Measurements from ENCODE around the gene COMMD6.
A peak's percentile ranks its signal among the peaks of the same experiment; 100 is the strongest.

The COMMD6 gene

GRCh38 chr13:75533861-75534260 is 3.8 kb downstream of the COMMD6 start:
- FAIRE-seq (peak; percentile 5), DNase-seq (ENCODE audit: extremely low spot score, insufficient read length, low read depth) (no peak)

DNA sequence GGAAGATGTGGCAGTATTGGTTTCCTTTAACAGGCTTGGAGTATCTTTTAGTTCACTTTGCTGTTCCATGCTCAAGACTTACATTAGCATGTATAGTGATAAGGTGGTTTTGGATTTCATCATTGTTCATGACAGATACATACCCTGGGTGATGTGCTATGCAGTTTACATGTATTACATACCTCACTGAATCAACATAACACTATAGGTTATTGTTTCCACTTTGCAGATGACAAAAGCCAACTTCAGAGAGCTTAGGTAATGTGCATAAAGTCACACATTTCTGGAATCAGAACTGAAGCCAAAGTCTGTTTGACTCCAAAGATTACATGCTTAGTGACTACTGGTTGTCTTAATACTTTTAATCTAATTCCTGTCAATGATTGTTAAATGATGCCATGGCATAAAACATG is 7.1 kb downstream of the COMMD6 start:
- peak; percentile 67 for FAIRE-seq

DNA sequence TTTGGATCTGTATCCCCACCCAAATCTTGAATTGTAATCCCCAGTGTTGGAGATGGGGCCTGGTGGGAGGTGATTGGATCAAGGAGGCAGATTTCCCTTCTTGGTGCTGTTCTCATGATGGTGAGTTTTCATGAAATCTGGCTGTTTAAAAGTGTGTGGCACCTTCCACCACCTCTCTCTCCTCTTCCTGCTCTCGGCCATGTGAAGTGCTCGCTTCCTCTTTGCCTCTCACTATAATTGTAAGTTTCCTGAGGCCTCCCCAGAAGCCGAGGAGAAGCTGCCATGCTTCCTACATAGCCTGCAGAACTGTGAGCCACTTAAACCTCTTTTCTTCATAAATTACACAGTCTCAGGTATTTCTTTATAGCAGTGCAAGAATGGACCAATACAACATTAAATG is 15.7 kb downstream of the COMMD6 start:
- peak; percentile 75 for FAIRE-seq
- DNase-seq (ENCODE audit: extremely low spot score, insufficient read length, low read depth): no peak

More for the DNA sequence above, 7.1 kb downstream of the COMMD6 start:
- no peak for DNase-seq (ENCODE audit: extremely low spot score, insufficient read length, low read depth)

GRCh38 chr13:75518439-75519088 is 19.1 kb downstream of the COMMD6 start:
- DNase-seq (ENCODE audit: extremely low spot score, insufficient read length, low read depth): no peak
- no peak for FAIRE-seq

GRCh38 chr13:75514080-75514995 is 23.3 kb downstream of the COMMD6 start:
- DNase-seq (ENCODE audit: extremely low spot score, insufficient read length, low read depth): no peak
- peak; percentile 69 for FAIRE-seq

DNA sequence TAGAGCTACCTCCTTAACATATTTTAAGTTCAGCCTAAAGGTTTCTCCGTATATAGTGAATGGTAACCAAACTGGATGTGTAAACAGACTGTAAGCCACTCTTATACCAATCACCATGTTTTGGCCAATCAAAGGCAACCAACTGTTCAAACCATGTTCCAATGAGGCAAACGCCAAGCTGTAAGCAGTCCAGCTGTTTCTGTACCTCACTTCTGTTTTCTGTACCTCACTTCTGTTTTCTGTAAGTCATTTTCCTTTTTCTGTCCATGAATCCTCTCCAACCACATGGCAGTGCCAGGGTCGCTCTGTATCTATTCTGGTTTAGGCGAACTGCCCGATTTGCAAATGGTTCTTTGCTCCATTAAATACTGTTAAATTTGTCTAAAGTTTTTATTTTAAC is 24.4 kb downstream of the COMMD6 start:
- FAIRE-seq: peak; percentile 68
- no peak for DNase-seq (ENCODE audit: extremely low spot score, insufficient read length, low read depth)

DNA sequence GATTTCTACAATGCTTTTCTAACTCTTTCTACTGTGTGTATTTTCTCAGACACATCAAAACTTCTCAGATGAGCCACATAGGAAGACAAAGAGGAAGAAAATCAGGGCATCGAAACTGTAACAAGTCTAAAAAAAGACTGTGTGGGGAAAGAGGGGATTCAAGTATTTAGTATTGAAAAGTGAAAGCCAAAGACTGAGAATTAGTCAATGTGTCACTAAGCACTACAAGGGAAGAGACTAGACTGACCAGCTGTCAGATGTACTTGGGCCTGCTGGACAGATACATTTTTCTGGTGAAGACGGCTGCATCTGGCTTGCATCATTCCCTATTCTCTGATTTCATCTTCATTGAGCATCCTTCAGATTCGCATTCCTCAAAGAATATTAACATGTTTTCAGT is 25.4 kb downstream of the COMMD6 start:
- FAIRE-seq (peak; percentile 95), DNase-seq (ENCODE audit: extremely low spot score, insufficient read length, low read depth) (peak; percentile 37)

DNA sequence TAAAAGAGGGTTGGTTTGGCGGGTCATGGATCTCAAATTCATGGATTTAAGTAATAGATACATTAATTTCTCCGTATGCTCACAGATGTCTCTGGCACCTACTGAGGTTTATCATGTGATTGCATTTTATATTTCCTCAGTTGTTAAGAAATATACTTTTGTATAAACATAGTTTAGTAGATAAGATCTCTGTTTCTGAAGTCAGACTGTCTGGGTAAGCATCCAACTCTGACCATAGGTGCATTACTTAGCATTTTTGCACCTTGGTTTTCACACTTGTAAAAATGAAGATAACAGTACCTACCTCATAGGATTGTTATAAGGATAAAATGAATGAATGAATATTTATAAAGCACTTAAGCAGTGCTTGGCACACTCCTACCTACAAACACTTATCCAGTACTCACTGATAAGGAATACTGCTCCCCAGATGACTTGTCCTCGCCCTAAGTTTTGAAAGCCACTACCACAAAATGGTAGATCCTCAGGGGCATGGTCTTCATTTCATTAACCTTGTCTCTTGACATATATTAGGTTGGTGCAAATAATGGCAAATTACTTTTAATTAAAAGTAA is 26.5 kb downstream of the COMMD6 start:
- DNase-seq (ENCODE audit: extremely low spot score, insufficient read length, low read depth) (no peak), FAIRE-seq (no peak)

DNA sequence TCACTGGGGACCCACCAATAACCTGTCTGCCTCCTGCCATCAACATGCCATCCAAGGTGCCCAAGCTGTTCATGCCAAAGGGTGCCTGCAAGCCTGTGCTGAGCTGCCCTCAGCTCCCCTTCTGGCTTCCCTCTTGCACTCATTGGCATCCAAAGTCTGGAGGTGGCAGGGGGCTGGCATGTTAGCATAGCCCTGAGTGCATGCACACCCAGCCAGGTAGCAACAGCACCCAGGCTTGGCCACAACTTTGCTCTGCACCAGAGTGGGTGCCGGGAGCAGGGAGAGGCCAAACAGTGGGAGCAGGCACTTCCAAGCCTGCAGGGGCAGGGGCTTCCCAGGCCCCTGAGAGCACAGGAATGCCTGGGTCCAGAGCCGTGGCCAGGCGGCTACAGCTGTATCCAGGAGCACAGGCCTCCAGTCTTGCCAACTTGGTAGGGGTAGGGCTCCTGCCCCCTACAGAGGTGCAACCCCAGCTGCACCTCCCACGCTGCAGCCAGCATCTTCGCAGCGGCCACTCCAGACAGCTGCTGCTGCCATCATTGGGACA is 29.6 kb downstream of the COMMD6 start:
- DNase-seq (ENCODE audit: extremely low spot score, insufficient read length, low read depth) (no peak), FAIRE-seq (no peak)

DNA sequence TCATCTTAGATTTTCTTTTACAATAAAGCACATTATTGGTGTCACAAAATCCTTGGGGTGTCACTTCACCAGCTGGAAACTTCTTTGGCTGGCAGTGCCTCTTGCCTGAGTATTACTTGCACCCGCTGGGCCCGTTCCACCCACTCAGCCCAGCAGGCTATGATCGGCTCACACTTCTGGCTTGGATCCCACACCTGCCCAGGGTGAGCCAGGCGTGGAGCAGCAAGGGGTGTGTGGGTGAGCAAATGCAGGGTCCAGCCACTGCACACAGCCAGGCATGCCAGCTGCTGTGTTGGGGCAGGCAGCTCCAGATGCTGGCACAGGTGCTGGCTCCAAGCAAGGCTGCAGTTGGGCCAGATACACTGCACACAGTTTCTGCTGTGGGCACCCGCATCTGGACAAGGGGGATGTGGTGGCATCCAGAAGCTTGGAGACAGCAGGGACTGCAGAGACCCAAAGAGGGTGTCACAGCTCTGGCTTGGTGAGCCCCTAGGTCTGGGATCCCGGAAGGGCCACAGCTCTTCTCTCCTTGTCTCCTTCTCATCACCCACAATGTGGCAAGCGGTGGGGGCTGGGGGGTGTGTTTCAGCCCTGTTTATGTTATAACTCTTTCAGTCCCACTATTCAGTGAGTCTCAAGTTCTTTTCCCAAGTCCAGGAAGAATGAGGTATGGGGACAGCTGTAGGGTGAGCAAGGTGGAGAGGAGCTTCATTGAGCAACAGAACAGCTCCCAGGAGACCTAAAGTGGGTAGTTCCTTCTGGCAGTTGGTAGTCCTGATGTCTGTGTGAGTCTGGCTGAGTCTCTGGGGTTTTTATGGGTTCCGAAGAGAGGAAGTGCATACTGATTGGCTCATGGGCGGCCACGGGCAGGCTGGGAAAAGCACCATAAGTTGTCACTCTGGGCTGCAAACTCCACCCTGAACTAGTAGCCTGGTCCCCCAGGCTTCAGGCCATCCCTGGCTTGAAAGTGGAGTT is 30.3 kb downstream of the COMMD6 start:
- DNase-seq (ENCODE audit: extremely low spot score, insufficient read length, low read depth) (no peak), FAIRE-seq (peak; percentile 18)

GRCh38 chr13:75506018-75506417 is 31.6 kb downstream of the COMMD6 start:
- FAIRE-seq (peak; percentile 15), DNase-seq (ENCODE audit: extremely low spot score, insufficient read length, low read depth) (no peak)

DNA sequence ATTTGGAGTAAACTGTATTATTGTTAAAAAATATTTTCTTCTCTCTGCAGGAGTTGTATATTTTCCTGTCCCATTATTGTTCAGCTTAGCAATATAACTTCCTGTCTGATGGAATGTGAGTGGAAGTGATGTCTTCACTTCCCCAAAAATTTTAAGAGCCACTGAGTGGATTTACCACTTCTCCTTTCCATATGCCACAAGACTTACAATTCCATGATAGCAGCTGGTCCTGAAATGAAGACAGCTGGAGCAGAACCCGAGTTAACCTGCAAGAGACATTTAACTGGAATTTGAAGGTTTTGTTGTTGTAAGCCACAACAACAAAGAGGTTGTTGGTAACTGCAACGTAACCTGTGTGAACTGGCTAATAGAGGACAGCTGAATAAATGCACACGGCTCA is 32.3 kb downstream of the COMMD6 start:
- FAIRE-seq (no peak), DNase-seq (ENCODE audit: extremely low spot score, insufficient read length, low read depth) (no peak)

DNA sequence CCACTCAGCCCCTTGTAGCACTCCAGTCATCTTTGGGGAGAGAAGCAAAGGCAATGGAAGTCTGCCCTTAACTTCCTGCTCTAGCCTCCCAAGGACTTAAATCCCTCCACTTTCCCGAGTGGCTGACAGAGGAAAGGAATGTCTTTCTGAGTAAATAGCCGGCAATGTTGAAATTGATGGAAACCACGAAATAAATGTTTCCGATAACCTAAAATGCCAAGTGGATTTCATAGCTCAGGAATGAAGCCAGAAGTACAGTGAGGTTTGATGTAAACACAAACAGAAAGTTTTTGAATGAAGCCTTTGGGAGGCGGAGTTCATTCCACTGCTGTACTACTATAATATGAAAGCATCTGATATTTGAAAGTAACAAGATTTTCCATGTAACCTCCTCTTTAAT is 41.7 kb downstream of the COMMD6 start:
- DNase-seq (ENCODE audit: extremely low spot score, insufficient read length, low read depth) (no peak), FAIRE-seq (no peak)

DNA sequence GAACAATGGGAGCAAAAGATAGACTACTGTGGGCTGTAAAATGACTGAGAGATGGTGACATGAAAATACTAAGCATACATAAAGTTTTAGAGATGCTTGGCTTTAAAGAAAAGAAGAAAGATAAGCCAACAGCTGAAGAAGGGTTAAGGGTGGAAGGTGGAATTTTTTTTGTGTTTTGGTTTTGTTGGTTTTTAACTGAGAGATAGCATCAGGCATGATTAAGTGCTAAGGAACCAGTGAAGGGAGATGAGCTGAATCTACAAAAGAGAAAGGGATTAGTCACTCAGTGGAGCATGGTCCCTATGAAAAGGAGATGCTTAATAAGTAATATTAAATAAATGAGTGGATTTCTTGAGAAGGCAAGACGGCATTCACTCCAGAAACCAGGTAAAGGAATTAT is 43.1 kb downstream of the COMMD6 start:
- DNase-seq (ENCODE audit: extremely low spot score, insufficient read length, low read depth) (no peak), FAIRE-seq (no peak)

DNA sequence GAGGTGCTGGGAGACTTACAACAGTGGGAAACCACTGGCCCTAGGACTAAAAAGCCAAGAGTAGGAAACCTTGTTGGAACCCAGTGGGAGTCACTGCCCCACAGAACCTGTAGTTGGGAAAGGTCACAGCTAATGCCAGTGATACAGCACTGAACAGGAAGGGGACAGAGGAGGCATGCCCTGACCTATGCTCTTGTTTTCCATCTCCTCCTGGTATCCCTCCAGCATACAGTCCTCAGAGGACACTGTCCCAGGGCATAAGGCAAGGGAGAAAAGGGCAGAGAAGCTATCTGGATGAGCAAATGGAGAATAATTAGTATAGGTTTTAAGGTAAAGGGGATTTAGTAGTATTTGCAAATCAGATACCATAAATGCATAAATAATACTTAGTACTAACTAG is 44.5 kb downstream of the COMMD6 start:
- DNase-seq (ENCODE audit: extremely low spot score, insufficient read length, low read depth) (no peak), FAIRE-seq (no peak)

DNA sequence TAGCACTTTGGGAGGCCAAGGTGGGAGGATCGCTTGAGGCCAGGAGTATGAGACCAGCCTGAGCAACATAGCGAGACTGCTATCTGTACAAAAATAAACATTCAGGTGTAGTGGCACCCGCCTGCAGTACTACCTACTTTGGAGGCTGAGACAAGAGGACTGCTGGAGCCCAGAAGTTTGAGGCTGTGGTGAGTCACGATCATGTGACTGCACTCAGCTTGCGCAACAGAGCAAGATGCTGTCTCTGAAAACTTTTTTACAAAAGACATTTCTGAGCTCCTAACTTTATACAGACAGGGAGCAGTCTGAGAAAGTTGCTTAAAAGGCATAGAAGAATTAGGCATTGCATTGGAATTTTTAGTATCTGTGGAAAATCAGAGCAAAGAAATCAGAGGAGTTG is 45.3 kb downstream of the COMMD6 start:
- FAIRE-seq (no peak), DNase-seq (ENCODE audit: extremely low spot score, insufficient read length, low read depth) (no peak)

DNA sequence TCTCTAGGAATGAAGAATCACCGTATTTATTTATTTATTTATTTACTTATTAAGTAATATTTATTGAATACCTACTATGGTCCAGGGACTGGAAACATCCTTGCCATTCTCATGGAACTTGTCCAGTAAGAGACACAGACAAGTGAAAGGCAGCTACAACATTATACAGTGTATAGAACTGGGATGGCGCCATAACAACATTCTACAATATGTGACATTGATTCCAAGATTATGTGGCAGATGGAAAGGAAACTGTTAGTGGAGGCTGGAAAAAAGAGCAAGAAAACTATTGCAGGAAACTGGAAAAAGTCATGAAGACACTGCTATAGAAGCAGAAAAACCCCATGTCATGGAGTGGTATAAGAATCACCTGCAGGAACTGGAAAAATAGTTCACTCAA is 46.3 kb downstream of the COMMD6 start:
- DNase-seq (ENCODE audit: extremely low spot score, insufficient read length, low read depth) (no peak), FAIRE-seq (no peak)

DNA sequence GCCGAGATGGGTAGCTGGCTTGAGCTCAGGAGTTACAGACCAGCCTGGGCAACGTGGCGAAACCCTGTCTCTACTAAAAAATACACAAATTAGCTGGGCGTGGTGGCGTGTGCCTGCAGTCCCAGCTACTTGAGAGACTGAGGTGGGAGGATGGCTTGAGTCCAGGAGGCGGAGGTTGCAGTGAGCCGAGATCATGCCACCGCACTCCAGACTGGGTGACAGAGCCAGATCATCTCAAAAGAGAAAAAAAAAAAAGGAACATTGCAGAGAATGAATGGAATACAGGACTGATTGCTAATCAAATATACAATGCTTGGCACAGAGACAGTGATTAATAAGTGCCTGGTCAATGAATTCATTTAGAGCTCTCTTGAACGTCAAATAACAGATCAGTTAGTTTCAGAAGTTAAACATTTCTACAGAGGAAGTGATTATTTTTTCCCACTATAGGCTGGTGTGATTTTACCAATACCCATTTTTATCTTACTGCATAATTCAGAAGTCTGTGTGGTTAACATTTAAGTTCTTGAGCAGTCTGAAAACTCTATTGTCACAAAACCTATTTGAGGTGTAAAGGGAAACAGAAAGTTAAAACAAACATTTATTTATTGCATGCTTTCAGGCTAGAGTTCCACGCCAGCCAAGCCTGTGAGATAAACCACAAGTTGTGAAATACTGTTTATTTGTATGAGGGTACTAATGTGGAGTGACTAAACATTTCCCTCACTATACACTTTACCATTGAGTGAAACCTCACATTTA is 48.0 kb downstream of the COMMD6 start:
- DNase-seq (ENCODE audit: extremely low spot score, insufficient read length, low read depth): no peak
- peak; percentile 95 for FAIRE-seq
